CD8-positive, alpha-beta memory T cell (primary cell): ENCODE results near the gene KCTD7. TPM values are rescaled to one million over a fixed set of nuclear protein-coding genes. Genes with fewer than 3 reads are reported as not detected.
"Not testable (repeated sequence)": the region's sequence is repeated elsewhere in the genome, so short reads cannot be mapped to it uniquely, and the experiment has no call there.

Source experiments
- CTCF ChIA-PET: fragments of 350-600 bp; sonication (Branson Sonifier 250); formaldehyde crosslinking; loops from one replicate; lab custom pipeline; 2021; ENCODE audit warnings: antibody characterized with exemption; lab: Charles Lee
- POLR2A ChIA-PET: fragments of 350-600 bp; sonication (Branson Sonifier 250); formaldehyde crosslinking; loops from one replicate; lab custom pipeline; 2021; ENCODE audit warnings: antibody characterized with exemption; lab: Charles Lee
- DNase-seq, 5 donors: peaks; one replicate each; pipeline versions ENCODE4 v3.0.0 to v3.0.0-alpha.2; 2020 to 2022; ENCODE audit warnings: mixed read lengths in 1 of 5
- H3K27ac ChIP-seq: one replicate; pipeline ENCODE4 v1.7.0; 2013; ENCODE audit warnings: low read depth, mild to moderate bottlenecking, low read length, moderate library complexity
- H3K27me3 ChIP-seq: 2 replicates; pipeline ENCODE4 v1.7.0; 2013; ENCODE audit warnings: low read length, mild to moderate bottlenecking; ENCODE audit not compliant: insufficient read depth, poor library complexity, severe bottlenecking
- H3K36me3 ChIP-seq: 2 replicates; pipeline ENCODE4 v1.7.0; 2013; ENCODE audit warnings: mild to moderate bottlenecking, low read length, moderate library complexity; ENCODE audit not compliant: insufficient read depth
- H3K4me1 ChIP-seq: 2 replicates; pipeline ENCODE4 v1.7.0; 2013; ENCODE audit warnings: mild to moderate bottlenecking, low read length, moderate library complexity; ENCODE audit not compliant: insufficient read depth
- H3K4me3 ChIP-seq: 2 replicates; pipeline ENCODE4 v1.7.0; 2013; ENCODE audit warnings: mild to moderate bottlenecking, low read length
- H3K9me3 ChIP-seq: 2 replicates; pipeline ENCODE4 v1.7.0; 2013; ENCODE audit warnings: mild to moderate bottlenecking, low read length
- H3K27ac Mint-ChIP-seq, 8 donors: one replicate each; pipeline ENCODE4 v1.8.0; 2020 to 2021; ENCODE audit warnings: mixed read lengths in 8 of 8, mild to moderate bottlenecking in 6 of 8, inconsistent platforms in 3 of 8, moderate library complexity in 3 of 8
- H3K27me3 Mint-ChIP-seq, 2 donors: one replicate each; pipeline ENCODE4 v1.8.0; 2020 to 2021; ENCODE audit warnings: mixed read lengths in 2 of 2, mild to moderate bottlenecking in 1 of 2, moderate library complexity in 1 of 2
- H3K36me3 Mint-ChIP-seq, 3 donors: one replicate each; pipeline ENCODE4 v1.8.0; 2020 to 2021; ENCODE audit warnings: mixed read lengths in 3 of 3, inconsistent platforms in 1 of 3, mild to moderate bottlenecking in 1 of 3
- H3K4me1 Mint-ChIP-seq, 3 donors: one replicate each; pipeline ENCODE4 v1.8.0; 2020 to 2021; ENCODE audit warnings: mixed read lengths in 3 of 3, inconsistent platforms in 1 of 3, mild to moderate bottlenecking in 1 of 3
- H3K4me3 Mint-ChIP-seq, 7 donors: one replicate each; pipeline ENCODE4 v1.8.0; 2020 to 2021; ENCODE audit warnings: mixed read lengths in 7 of 7, mild to moderate bottlenecking in 6 of 7, moderate library complexity in 4 of 7, inconsistent platforms in 2 of 7
- H3K9me3 Mint-ChIP-seq, 5 donors: one replicate each; pipeline ENCODE4 v1.8.0; 2020 to 2022; ENCODE audit warnings: mixed read lengths in 5 of 5, mild to moderate bottlenecking in 3 of 5, moderate library complexity in 2 of 5, inconsistent platforms in 1 of 5
- polyA plus RNA-seq: library from polyadenylated mRNA; unstranded; fragments of 300-500 nt; fragmentation: Illumina TruSeq; gene quantifications from one replicate; pipeline ENCODE4 v1.2.3, GENCODE V29; 2021
- total RNA-seq, 2 experiments: library from RNA; stranded (reverse); gene quantifications; one replicate each; pipeline ENCODE4 v1.2.3, GENCODE V29; 2021

KCTD7 gene
- total and polyA plus RNA-seq, 3 experiments from 2014 or later = 11.6 to 17.1 (median 12.5) TPM

DNA sequence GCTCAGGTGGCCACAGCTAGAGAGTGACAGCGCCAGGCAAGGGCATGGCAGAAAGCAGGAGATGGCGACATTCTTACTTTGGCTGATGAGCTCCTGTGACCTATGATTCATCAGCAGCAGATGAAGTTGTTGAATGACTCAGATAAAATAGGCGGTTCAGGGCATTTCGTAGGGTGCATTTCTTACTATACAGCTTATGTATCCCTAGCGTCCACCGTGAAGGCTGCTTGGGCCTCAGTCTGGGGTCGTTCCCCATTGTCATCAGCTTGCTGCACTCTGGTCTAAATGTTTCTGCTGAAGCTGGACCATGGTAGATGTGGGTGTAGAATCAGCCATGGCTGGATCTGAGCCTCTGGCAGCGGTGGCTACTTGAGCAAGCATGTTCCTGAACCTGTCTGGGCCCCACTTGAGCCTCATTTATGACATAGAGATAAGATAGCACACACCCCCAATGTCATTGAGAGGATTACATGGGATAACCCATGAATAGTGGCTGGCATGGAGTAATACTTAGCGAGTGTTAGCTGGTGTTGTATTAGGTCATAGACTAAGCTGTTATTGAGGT lies 7.4 kb downstream of the KCTD7 start:
- H3K36me3 Mint-ChIP-seq = peaks cover 6 to 65% (median 19%) of the 10 kb centered on the region in 3 donors
- H3K4me1 Mint-ChIP-seq = peaks cover 35 to 63% (median 39%) of the 10 kb centered on the region in 3 donors
- H3K4me3 Mint-ChIP-seq = peak overlapping the region in 1 of 7 donors; percentile 23
- H3K9me3 ChIP-seq, H3K27ac ChIP-seq, POLR2A ChIA-PET, DNase-seq, H3K27me3 ChIP-seq, H3K9me3 Mint-ChIP-seq, CTCF ChIA-PET, H3K27me3 Mint-ChIP-seq, H3K4me3 ChIP-seq: not testable (repeated sequence)
- peak overlapping the region in 6 of 8 donors; percentile 32 to 61 (median 49) for H3K27ac Mint-ChIP-seq
- Histone ChIP-seq H3K4me1 (peaks cover 23% of the 10 kb centered on the region), H3K36me3 (peaks cover 38% of the 10 kb centered on the region)

DNA sequence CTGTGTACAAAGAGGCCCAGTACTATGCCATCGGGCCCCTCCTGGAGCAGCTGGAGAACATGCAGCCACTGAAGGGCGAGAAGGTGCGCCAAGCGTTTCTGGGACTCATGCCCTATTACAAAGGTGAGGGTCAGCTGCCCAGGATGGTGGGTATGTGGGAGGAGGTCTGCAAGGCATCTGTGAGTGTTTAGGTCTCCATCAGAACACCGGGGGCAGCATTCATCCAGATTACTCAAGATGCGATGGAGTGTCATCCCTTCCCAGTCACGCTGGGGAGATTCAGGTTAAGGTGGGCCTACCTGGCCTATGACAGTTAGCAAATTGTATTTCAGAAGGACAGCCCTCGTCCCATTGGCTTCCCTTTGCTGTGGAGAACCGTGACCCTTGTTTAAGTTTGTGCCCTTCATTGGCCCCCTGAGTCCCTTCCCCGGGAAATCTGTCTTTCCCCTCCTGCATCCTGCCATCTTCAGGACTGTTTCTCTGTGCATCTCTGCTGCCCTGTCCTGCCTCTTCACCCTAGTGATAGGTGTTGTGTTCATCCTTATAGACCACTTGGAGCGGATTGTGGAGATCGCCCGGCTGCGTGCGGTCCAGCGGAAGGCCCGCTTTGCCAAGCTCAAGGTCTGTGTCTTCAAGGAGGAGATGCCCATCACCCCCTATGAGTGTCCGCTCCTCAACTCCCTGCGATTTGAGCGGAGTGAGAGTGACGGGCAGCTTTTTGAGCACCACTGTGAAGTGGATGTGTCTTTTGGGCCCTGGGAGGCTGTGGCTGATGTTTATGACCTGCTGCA lies 9.8 kb downstream of the KCTD7 start:
- peak overlapping the region in 1 of 8 donors; percentile 66 for H3K27ac Mint-ChIP-seq
- no peaks in the 10 kb centered on the region for H3K9me3 ChIP-seq
- peaks cover 36% of the 10 kb centered on the region for H3K36me3 ChIP-seq
- DNase-seq = no peak
- H3K27me3 ChIP-seq = no peaks in the 10 kb centered on the region
- POLR2A ChIA-PET = interaction anchor here (1.3 kb wide), 1 partner anchor 15 kb away, joined by 4 read pairs; no protein-coding TSS in a partner anchor
- peaks cover 25 to 58% (median 29%) of the 10 kb centered on the region in 3 donors for H3K4me1 Mint-ChIP-seq
- H3K4me3 Mint-ChIP-seq = no peak overlapping the region
- H3K4me3 ChIP-seq = no peak overlapping the region
- CTCF ChIA-PET = interaction anchor here (1.1 kb wide), 1 partner anchor 10 kb away, joined by 3 read pairs; the partner anchor contains the start of gene KCTD7
- peaks cover 6 to 76% (median 26%) of the 10 kb centered on the region in 3 donors for H3K36me3 Mint-ChIP-seq
- no peaks in the 10 kb centered on the region for H3K27me3 Mint-ChIP-seq
- no peaks in the 10 kb centered on the region for H3K9me3 Mint-ChIP-seq
- peaks cover 7% of the 10 kb centered on the region for H3K4me1 ChIP-seq
- H3K27ac ChIP-seq = no peak overlapping the region

DNA sequence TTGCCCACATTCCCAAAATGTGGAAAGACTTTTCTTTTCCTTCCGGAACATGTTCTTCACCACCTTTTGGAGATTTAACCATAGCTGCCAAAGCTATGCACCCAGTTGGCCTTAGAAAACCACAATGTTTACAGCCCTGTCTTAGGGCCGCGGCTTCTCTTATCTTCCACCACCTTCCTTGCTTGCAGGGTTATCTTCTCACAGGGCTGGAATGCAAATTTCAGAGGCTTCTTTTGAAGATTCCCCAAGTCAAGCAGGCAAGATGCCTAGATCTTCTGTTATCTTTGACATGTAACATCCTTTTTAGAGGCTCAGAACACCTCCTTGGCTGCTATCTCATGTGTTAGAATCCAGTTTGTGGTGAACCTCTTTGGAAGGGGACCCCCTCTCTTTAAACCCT lies 11.1 kb downstream of the KCTD7 start:
- H3K36me3 ChIP-seq = peaks cover 29% of the 10 kb centered on the region
- H3K4me1 ChIP-seq = no peaks in the 10 kb centered on the region
- H3K4me3 ChIP-seq = no peak overlapping the region
- CTCF ChIA-PET = no interaction called here
- Mint-ChIP-seq H3K27ac (peak overlapping the region in 5 of 8 donors; percentile 12 to 68 (median 47)), H3K4me3 (no peak overlapping the region), H3K4me1 (peaks cover 21 to 49% (median 22%) of the 10 kb centered on the region in 3 donors), H3K36me3 (peaks cover 6 to 80% (median 26%) of the 10 kb centered on the region in 3 donors), H3K27me3 (no peaks in the 10 kb centered on the region), H3K9me3 (no peaks in the 10 kb centered on the region)
- no peaks in the 10 kb centered on the region for H3K27me3 ChIP-seq
- H3K9me3 ChIP-seq = no peaks in the 10 kb centered on the region
- POLR2A ChIA-PET = no interaction called here
- no peak for DNase-seq
- H3K27ac ChIP-seq = no peak overlapping the region

DNA sequence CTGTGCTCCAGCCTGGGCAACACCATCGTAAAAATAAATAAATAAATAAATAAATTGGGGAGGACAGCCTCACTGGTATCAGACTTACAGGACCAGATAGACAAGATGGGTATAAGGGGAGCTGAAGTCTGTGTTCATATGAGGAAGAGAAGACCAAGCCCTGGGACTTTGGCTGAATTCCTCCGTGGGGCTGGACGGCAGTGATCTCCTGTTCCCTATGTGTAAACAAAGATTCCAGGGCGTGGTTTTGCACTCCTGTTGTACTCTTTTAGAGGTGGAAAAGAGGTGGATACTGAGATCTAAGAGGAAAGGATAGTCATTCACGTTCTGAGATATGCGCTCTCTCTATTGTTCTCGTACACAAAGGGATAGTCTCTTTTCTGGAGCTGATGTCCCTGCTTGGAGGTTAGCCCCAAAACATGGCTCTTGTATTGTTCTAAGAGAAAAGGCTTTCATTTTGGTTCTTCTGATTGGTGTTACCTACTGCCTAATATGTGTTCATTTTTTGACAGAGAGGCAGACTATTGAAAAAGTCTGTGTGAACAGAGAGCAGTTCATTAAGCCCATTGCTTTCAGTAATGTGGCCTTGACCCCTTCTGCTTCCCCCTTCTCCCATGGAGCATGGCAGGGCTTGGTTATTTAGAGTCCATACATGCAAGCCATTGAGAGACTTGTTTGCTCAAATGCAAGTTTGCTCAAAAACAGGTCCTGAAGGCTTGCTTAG lies 12.3 kb downstream of the KCTD7 start:
- Histone ChIP-seq H3K4me3 (no peak overlapping the region), H3K9me3 (no peaks in the 10 kb centered on the region), H3K27ac (no peak overlapping the region), H3K27me3 (no peaks in the 10 kb centered on the region), H3K36me3 (peaks cover 32% of the 10 kb centered on the region), H3K4me1 (no peaks in the 10 kb centered on the region)
- DNase-seq = no peak
- no peaks in the 10 kb centered on the region for H3K27me3 Mint-ChIP-seq
- ChIA-PET POLR2A (no interaction called here), CTCF (no interaction called here)
- peak overlapping the region in 4 of 8 donors; percentile 6 to 64 (median 49) for H3K27ac Mint-ChIP-seq
- H3K36me3 Mint-ChIP-seq = peaks cover 6 to 87% (median 30%) of the 10 kb centered on the region in 3 donors
- H3K4me1 Mint-ChIP-seq = peaks cover 21 to 43% (median 22%) of the 10 kb centered on the region in 3 donors
- H3K9me3 Mint-ChIP-seq = no peaks in the 10 kb centered on the region
- H3K4me3 Mint-ChIP-seq = no peak overlapping the region

GRCh38 chr7:66641526-66641871 lies 12.8 kb downstream of the KCTD7 start:
- Mint-ChIP-seq H3K36me3 (peaks cover 6 to 91% (median 30%) of the 10 kb centered on the region in 3 donors), H3K4me1 (peaks cover 21 to 40% (median 21%) of the 10 kb centered on the region in 3 donors), H3K9me3 (no peaks in the 10 kb centered on the region), H3K27ac (peak overlapping the region in 4 of 8 donors; percentile 6 to 81 (median 44)), H3K27me3 (no peaks in the 10 kb centered on the region), H3K4me3 (no peak overlapping the region)
- Histone ChIP-seq H3K27ac (no peak overlapping the region), H3K27me3 (no peaks in the 10 kb centered on the region), H3K36me3 (peaks cover 32% of the 10 kb centered on the region), H3K4me3 (no peak overlapping the region), H3K4me1 (no peaks in the 10 kb centered on the region), H3K9me3 (no peaks in the 10 kb centered on the region)
- POLR2A ChIA-PET = interaction anchor here (1.0 kb wide), 1 partner anchor 13 kb away, joined by 3 read pairs; the partner anchor contains the start of gene KCTD7
- DNase-seq = no peak
- CTCF ChIA-PET = no interaction called here

DNA sequence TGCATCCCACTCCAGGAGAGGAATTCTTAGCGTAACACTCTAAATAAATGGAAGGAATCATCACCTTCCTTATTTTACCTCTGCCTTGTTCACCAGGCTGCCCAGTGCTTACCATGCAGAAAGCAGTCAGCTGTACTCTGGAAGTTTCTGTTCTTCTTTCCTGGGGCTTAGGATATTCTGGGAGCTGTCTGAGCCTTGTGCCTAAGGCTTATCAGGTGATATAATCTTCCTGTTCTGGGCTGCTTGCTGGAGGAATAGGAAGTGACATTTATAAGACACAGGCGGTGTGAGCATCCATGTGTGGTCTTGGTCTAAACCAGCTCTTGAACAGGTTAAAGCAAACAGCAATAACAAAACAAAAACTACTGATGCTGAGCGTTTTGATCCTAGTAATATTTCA lies 13.5 kb downstream of the KCTD7 start:
- DNase-seq = no peak
- no peaks in the 10 kb centered on the region for H3K9me3 ChIP-seq
- no peaks in the 10 kb centered on the region for H3K27me3 ChIP-seq
- no peaks in the 10 kb centered on the region for H3K4me1 ChIP-seq
- H3K4me3 Mint-ChIP-seq = no peak overlapping the region
- H3K36me3 ChIP-seq = peaks cover 32% of the 10 kb centered on the region
- no peaks in the 10 kb centered on the region for H3K9me3 Mint-ChIP-seq
- H3K27ac Mint-ChIP-seq = peak overlapping the region in 6 of 8 donors; percentile 56 to 93 (median 74)
- ChIA-PET POLR2A (interaction anchor here (0.6 to 1.0 kb wide), 3 partner anchors 10 to 24 kb away, joined by 3 to 4 read pairs (median 3); partner anchors contain the start of gene KCTD7), CTCF (no interaction called here)
- H3K27ac ChIP-seq = no peak overlapping the region
- peaks cover 6 to 92% (median 35%) of the 10 kb centered on the region in 3 donors for H3K36me3 Mint-ChIP-seq
- no peak overlapping the region for H3K4me3 ChIP-seq
- H3K27me3 Mint-ChIP-seq = no peaks in the 10 kb centered on the region
- peaks cover 21 to 40% (median 22%) of the 10 kb centered on the region in 3 donors for H3K4me1 Mint-ChIP-seq

- no peaks in the 10 kb centered on the region for H3K4me1 ChIP-seq
- H3K9me3 ChIP-seq = no peaks in the 10 kb centered on the region
- POLR2A ChIA-PET = interaction anchor here (0.6 to 1.0 kb wide), 3 partner anchors 11 to 98 kb away, joined by 3 to 4 read pairs (median 3); partner anchors contain the start of genes KCTD7 and RABGEF1
- H3K27ac ChIP-seq = no peak overlapping the region
- no peak for DNase-seq
- H3K4me3 Mint-ChIP-seq = no peak overlapping the region
- H3K27ac Mint-ChIP-seq = peak overlapping the region in 7 of 8 donors; percentile 25 to 93 (median 81)
- H3K27me3 ChIP-seq = no peaks in the 10 kb centered on the region
- H3K9me3 Mint-ChIP-seq = no peaks in the 10 kb centered on the region
- H3K4me3 ChIP-seq = no peak overlapping the region
- H3K27me3 Mint-ChIP-seq = no peaks in the 10 kb centered on the region
- CTCF ChIA-PET = no interaction called here
- H3K36me3 Mint-ChIP-seq = peaks cover 6 to 93% (median 35%) of the 10 kb centered on the region in 3 donors
- peaks cover 32% of the 10 kb centered on the region for H3K36me3 ChIP-seq
- peaks cover 21 to 40% (median 22%) of the 10 kb centered on the region in 3 donors for H3K4me1 Mint-ChIP-seq
These were observed 14.3 kb downstream of the KCTD7 start for GRCh38 chr7:66642932-66643331.
